ENCODE results near the gene ATF4. TPM values are rescaled to one million over a fixed set of nuclear protein-coding genes. Genes with fewer than 3 reads are reported as not detected.
A peak's percentile ranks its signal among the peaks of the same experiment; 100 is the strongest.

Gene ATF4
- total RNA-seq, 1 donor from 2014 or later, result 315 TPM

DNA sequence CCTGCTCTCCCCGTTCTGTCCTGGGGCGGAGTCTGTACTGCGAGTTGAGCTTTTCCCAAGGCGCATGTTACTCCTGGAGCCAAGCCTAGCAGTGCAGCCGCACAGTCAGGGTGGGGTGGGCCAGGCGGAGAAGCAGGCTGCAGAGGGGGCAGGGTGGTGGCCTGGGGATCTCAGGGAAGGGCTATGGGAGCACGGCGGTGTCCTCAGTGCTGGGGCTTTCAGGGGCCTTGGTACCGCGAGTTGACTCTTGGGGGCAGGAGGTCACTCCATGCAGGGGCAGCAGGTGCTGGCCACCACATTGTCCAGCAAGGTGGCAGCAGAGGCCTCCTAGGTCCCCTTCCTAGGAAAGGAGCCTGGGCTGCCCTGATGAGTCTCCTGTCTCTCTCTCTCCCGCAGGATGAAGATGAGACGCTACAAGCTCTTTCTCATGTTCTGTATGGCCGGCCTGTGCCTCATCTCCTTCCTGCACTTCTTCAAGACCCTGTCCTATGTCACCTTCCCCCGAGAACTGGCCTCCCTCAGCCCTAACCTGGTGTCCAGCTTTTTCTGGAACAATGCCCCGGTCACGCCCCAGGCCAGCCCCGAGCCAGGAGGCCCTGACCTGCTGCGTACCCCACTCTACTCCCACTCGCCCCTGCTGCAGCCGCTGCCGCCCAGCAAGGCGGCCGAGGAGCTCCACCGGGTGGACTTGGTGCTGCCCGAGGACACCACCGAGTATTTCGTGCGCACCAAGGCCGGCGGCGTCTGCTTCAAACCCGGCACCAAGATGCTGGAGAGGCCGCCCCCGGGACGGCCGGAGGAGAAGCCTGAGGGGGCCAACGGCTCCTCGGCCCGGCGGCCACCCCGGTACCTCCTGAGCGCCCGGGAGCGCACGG is 33.2 kb upstream of the ATF4 start:
- Mint-ChIP-seq H3K36me3 (peaks cover 5% of the 10 kb centered on the region), H3K9me3 (no peaks in the 10 kb centered on the region), H3K4me1 (ENCODE audit: unreplicated experiment) (peaks cover 8% of the 10 kb centered on the region), H3K27ac (no peak overlapping the region), H3K27me3 (no peaks in the 10 kb centered on the region), H3K4me3 (no peak overlapping the region)
- TF ChIP-seq, protein P1, sequence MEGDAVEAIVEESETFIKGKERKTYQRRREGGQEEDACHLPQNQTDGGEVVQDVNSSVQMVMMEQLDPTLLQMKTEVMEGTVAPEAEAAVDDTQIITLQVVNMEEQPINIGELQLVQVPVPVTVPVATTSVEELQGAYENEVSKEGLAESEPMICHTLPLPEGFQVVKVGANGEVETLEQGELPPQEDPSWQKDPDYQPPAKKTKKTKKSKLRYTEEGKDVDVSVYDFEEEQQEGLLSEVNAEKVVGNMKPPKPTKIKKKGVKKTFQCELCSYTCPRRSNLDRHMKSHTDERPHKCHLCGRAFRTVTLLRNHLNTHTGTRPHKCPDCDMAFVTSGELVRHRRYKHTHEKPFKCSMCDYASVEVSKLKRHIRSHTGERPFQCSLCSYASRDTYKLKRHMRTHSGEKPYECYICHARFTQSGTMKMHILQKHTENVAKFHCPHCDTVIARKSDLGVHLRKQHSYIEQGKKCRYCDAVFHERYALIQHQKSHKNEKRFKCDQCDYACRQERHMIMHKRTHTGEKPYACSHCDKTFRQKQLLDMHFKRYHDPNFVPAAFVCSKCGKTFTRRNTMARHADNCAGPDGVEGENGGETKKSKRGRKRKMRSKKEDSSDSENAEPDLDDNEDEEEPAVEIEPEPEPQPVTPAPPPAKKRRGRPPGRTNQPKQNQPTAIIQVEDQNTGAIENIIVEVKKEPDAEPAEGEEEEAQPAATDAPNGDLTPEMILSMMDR (conservative IDR thresholded peaks at IDR 0.05), result no peak
- no peak for DNase-seq (ENCODE audit: extremely low spot score, unreplicated experiment)

DNA sequence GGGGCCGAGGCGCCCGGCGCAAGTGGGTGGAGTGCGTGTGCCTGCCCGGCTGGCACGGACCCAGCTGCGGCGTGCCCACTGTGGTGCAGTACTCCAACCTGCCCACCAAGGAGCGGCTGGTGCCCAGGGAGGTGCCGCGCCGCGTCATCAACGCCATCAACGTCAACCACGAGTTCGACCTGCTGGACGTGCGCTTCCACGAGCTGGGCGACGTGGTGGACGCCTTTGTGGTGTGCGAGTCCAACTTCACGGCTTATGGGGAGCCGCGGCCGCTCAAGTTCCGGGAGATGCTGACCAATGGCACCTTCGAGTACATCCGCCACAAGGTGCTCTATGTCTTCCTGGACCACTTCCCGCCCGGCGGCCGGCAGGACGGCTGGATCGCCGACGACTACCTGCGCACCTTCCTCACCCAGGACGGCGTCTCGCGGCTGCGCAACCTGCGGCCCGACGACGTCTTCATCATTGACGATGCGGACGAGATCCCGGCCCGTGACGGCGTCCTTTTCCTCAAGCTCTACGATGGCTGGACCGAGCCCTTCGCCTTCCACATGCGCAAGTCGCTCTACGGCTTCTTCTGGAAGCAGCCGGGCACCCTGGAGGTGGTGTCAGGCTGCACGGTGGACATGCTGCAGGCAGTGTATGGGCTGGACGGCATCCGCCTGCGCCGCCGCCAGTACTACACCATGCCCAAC is 32.4 kb upstream of the ATF4 start:
- TF ChIP-seq, protein P1 (conservative IDR thresholded peaks at IDR 0.05), result no peak
- Mint-ChIP-seq H3K27ac (no peak overlapping the region), H3K36me3 (peaks cover 5% of the 10 kb centered on the region), H3K4me3 (no peak overlapping the region), H3K4me1 (ENCODE audit: unreplicated experiment) (peaks cover 8% of the 10 kb centered on the region), H3K27me3 (no peaks in the 10 kb centered on the region), H3K9me3 (no peaks in the 10 kb centered on the region)
- no peak for DNase-seq (ENCODE audit: extremely low spot score, unreplicated experiment)

DNA sequence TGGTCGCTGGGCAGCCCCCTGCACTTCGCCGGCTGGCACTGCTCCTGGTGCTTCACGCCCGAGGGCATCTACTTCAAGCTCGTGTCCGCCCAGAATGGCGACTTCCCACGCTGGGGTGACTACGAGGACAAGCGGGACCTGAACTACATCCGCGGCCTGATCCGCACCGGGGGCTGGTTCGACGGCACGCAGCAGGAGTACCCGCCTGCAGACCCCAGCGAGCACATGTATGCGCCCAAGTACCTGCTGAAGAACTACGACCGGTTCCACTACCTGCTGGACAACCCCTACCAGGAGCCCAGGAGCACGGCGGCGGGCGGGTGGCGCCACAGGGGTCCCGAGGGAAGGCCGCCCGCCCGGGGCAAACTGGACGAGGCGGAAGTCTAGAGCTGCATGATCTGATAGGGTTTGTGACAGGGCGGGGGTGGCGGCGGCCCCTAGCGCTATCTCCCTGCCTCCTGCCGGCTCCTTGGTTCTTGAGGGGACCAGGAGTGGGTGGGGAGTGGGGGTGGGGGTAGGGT is 31.7 kb upstream of the ATF4 start:
- Mint-ChIP-seq H3K4me1 (ENCODE audit: unreplicated experiment) (peaks cover 12% of the 10 kb centered on the region), H3K4me3 (no peak overlapping the region), H3K9me3 (no peaks in the 10 kb centered on the region), H3K27me3 (no peaks in the 10 kb centered on the region), H3K27ac (no peak overlapping the region), H3K36me3 (peaks cover 5% of the 10 kb centered on the region)
- TF ChIP-seq, protein P1 (conservative IDR thresholded peaks at IDR 0.05), result no peak
- DNase-seq (ENCODE audit: extremely low spot score, unreplicated experiment), result no peak

DNA sequence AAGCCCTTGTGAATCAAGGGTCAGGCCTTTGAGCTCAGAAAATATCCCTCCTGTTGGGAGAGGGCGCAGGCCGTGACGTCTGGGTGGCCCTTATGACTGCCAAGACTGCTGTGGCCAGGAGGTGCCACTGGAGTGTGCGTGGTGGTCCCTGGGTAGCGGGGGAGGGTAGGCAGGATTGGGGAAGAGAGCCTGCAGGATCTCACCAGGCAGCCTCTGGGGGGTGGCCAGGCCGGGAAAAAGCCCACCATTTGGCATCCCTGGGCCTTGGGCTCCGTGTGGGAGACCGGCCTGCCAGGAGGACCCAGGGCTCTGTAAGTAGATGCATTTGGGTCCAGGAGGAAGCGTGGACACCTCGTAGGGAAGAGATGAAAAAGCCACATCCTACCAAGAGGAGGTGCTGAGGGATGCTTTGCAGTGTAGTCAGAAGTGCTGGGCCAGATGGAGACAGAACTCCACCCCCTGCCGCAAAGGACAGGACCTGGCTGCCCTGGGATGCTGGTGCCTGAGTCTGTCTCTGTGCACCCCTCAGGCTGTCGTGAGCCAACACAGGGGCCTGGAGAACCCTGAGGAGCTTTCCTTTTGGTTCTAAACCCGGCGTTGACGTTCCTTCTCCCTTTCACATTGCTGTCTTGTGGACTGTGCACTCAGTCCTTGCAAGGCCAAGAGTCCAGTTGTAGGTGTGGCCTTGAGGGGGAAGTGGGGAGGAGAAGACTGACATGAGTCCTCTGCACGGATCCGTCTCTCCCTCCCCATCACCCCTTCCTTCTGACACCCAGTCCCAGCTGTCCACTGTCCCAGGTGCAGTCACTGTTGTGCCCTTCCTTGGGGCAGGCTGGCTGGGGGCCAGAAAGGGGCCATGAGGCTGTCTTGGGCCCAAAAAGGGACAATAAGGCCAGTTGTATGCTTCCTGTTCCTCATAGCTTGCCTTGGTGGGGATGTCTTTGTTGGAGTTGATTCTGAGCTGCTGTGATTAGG is 31.0 kb upstream of the ATF4 start:
- H3K27ac Mint-ChIP-seq, result peak overlapping the region; percentile 78

More for the DNA sequence above, 31.0 kb upstream of the ATF4 start:
- peaks cover 5% of the 10 kb centered on the region for H3K36me3 Mint-ChIP-seq
- H3K27me3 Mint-ChIP-seq, result no peaks in the 10 kb centered on the region
- H3K4me3 Mint-ChIP-seq, result no peak overlapping the region
- H3K4me1 Mint-ChIP-seq (ENCODE audit: unreplicated experiment), result peaks cover 13% of the 10 kb centered on the region
- no peak for DNase-seq (ENCODE audit: extremely low spot score, unreplicated experiment)
- TF ChIP-seq, protein P1 (conservative IDR thresholded peaks at IDR 0.05), result no peak
- H3K9me3 Mint-ChIP-seq, result no peaks in the 10 kb centered on the region
